ENCODE results near the gene RING1. TPM values are rescaled to one million over a fixed set of nuclear protein-coding genes. Genes with fewer than 3 reads are reported as not detected.

RING1 gene
- total RNA-seq, 4 donors from 2014 or later = 10.9 to 20.6 (median 13.9) TPM

- no peak for TF ChIP-seq CTCF (IDR thresholded peaks at IDR 0.05)
- TF ChIP-seq POLR2A (IDR thresholded peaks at IDR 0.05) = no peak
- WGBS, 2 donors = 70 to 92% methylated on average over 5 to 7 of the region's 7 CpGs
- H3K27me3 ChIP-seq = no peaks in the 10 kb centered on the region
- H3K9me3 ChIP-seq = no peaks in the 10 kb centered on the region
- H3K4me1 ChIP-seq = peaks cover 0 to 5% (median 4%) of the 10 kb centered on the region in 3 donors
- no peak for DNase-seq
- intact Hi-C loops (cut with DNase I) = no loop called here
- no peaks in the 10 kb centered on the region for H3K36me3 ChIP-seq
- no peak overlapping the region for H3K4me3 ChIP-seq
- no peak overlapping the region for H3K27ac ChIP-seq
Observed at GRCh38 chr6:33166811-33167210, 41.5 kb upstream of the RING1 start.

GRCh38 chr6:33167374-33168283 is 40.7 kb upstream of the RING1 start:
- Histone ChIP-seq H3K4me3 (no peak overlapping the region), H3K27ac (no peak overlapping the region), H3K4me1 (no peaks in the 10 kb centered on the region), H3K27me3 (no peaks in the 10 kb centered on the region), H3K9me3 (no peaks in the 10 kb centered on the region), H3K36me3 (no peaks in the 10 kb centered on the region)
- DNase-seq = no peak
- intact Hi-C loops (cut with DNase I) = no loop called here
- no peak for TF ChIP-seq CTCF (IDR thresholded peaks at IDR 0.05)
- no peak for TF ChIP-seq POLR2A (IDR thresholded peaks at IDR 0.05)
- WGBS, 2 donors = 84 to 87% methylated on average over 11 to 14 of the region's 19 CpGs

GRCh38 chr6:33168284-33168601 is 40.1 kb upstream of the RING1 start:
- H3K36me3 ChIP-seq = no peaks in the 10 kb centered on the region
- DNase-seq = no peak
- no peaks in the 10 kb centered on the region for H3K9me3 ChIP-seq
- peaks cover 0 to 6% (median 0%) of the 10 kb centered on the region in 4 donors for H3K27me3 ChIP-seq
- no peaks in the 10 kb centered on the region for H3K4me1 ChIP-seq
- H3K4me3 ChIP-seq = no peak overlapping the region
- intact Hi-C loops (cut with DNase I) = no loop called here
- H3K27ac ChIP-seq = no peak overlapping the region
- no peak for TF ChIP-seq CTCF (IDR thresholded peaks at IDR 0.05)
- 77 to 86% methylated on average over 3 to 5 of the region's 6 CpGs for WGBS, 2 donors

- intact Hi-C loops (cut with DNase I) = no loop called here
- WGBS, 2 donors = no CpG with 5 or more reads among the region's 5 CpGs
Observed at GRCh38 chr6:33168639-33169038, 39.7 kb upstream of the RING1 start.

More at GRCh38 chr6:33168639-33169038, 39.7 kb upstream of the RING1 start:
- no peak for DNase-seq
- Histone ChIP-seq H3K9me3 (no peaks in the 10 kb centered on the region), H3K27ac (no peak overlapping the region), H3K4me3 (no peak overlapping the region), H3K36me3 (no peaks in the 10 kb centered on the region), H3K4me1 (no peaks in the 10 kb centered on the region), H3K27me3 (peaks cover 0 to 8% (median 0%) of the 10 kb centered on the region in 4 donors)
- TF ChIP-seq CTCF (IDR thresholded peaks at IDR 0.05) = no peak
